ENCODE data around the gene HSD17B12.
A peak's percentile ranks its signal among the peaks of the same experiment; 100 is the strongest.

Gene HSD17B12

DNA sequence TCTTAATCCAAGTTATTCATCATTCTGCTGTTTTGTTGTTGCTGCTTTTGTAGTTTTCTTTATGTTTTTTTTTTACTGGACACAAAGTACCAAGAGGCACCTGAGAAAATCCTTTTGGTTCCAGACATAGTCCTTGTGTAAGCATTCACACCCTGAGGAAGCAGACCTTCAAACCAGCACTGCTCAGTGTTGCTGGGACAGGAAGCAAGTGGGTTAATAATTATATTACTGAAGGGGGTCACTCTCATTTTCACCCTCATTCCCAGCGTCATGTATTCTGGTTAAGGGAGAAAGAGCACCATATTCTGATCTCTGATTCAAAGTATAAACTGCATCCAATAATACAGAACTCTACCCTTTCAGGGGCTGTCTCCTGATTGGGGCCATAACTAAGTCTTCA lies 194.2 kb downstream of the HSD17B12 start:
- DNase-seq, result no peak

DNA sequence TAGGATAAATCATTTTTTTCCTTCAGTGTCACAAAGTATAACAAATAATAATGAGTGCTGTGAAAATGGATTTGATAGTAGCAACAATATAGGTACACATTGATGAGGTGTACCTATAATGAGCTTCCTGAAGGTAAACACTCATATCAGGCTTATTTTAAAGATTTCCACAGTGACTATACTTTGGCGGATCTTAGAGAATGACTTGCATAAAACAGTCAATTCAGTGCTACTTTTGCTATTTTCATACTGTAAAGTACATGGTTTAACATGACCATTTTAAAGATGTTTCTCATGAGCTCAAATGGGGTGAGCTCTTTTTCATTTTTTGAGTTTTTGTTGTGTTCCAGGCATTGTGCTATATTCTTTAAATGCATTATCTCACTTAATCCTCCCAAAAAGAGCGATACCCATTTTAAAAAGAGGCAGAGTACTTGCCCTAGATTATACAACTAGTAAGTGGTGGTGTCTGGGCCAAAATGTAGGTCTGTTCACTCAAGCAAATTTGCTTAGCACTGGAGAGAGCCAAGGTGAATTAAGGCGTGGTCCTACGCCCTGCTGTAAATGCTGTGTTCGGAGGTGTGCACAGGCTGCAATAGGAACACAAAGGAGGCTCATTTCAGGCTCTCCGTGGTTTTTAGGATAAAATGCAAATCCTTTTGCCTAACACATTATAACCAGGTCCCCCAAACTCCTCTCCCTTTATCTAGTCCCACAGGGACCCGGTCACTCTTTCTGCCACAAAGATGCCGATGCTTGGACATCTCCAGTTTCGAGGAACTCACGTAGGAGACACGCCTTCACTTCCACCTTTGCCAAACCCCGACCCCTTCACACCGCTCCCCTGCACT lies 199.5 kb downstream of the HSD17B12 start:
- no peak for DNase-seq

DNA sequence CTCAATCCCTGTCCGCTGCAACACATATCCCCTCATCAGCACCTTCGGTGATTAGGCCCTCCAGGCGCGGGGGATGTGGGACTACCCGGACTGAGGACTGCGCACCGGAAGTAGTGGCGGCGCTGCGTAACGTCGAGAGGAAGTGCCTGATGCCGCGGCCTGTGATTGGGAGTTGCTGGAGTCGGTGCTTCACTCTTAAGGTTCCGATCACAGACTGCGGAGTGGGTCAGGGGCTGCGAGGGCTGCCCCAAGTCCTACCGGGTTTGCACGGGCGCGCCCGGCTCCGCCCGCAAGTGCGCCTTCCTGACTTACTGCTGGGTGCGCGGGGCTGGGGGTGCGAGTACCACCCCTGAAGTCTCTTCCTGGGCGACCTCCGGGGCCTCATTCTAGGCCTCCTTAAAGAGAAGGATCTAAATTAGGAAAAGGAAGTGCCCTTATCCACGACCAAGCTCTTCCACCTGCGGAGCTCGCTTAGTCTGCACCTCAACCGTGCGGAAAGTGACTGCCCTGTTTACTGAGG lies 200.2 kb downstream of the HSD17B12 start, which contains the start of gene ALKBH3:
ALKBH3 (plus strand) TSS at position 192 of the 520 bp plus-strand sequence. CDS start 1,822 bp downstream, outside the sequence.
- DNase-seq, result peak; percentile 50 to 95 (median 89)

DNA sequence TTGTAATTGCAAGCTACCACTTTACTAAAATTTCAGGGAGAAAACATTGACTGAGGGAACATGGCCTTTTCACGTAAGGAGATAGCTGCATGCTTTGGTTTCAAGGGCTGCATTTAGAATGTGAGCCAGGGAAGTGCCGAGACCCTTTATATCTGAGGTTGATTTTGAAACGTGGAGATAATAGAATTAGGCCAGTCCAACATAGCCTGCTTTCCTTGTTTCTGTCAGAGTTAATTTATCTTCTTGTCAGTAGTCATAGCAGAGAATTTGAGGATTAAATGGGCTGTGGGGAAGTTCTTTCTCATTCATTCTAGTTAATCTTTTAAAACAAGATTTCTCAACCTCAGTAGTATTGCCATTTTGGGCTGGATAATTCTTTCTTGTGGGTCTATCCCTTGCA lies 212.3 kb downstream of the HSD17B12 start:
- no peak for DNase-seq

- no peak for DNase-seq
Observed at GRCh38 chr11:43894546-43894945, 214.0 kb downstream of the HSD17B12 start.

- DNase-seq, result no peak
Observed at GRCh38 chr11:43895601-43896000, 215.1 kb downstream of the HSD17B12 start.

- DNase-seq, result no peak
Observed at GRCh38 chr11:43898574-43898973, 218.0 kb downstream of the HSD17B12 start.

GRCh38 chr11:43899094-43899493 lies 218.6 kb downstream of the HSD17B12 start:
- no peak for DNase-seq

- no peak for DNase-seq
Observed at GRCh38 chr11:43901551-43901950, 221.0 kb downstream of the HSD17B12 start.

DNA sequence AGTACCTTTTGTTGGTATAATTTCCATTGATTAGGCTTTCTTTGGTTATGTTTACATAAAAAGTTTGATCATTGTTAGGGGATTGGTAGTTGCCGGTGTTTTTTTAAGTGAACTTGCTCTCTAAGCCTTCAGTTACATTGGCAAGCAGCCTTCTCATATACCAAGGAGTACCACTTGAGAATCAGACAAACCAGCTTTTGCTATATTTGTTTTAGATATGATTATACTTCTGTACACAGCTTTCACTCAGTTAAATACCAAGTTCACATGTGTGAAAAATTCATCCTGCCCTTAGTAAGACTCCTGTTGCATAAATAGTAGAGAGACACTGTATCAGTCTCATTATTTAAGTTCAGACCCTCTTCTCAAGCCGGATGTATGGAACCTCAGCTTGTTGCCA lies 222.5 kb downstream of the HSD17B12 start:
- no peak for DNase-seq

- DNase-seq, result no peak
Observed at GRCh38 chr11:43903969-43904368, 223.4 kb downstream of the HSD17B12 start.

GRCh38 chr11:43904742-43905535 lies 224.4 kb downstream of the HSD17B12 start:
- DNase-seq, result no peak

DNA sequence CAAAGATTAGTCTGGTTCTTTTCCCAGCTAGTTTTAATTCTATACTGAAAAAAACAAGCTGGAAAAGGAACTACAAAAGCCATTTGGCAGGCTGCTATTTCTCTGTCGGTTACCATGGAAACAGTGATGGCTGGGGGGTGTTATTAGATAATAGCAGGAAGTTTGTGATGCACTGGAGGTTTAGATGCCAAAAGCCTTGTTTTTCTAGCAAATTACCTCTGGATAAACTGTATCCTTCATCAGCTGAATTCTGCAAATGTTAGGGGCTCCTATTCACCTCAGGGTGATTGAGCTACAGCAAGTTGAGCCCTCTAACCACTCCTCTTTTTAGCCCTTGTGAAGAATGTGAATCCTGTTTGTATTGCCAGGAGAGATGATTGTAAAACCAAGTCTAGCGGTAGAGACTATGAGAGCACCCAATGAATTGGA lies 225.3 kb downstream of the HSD17B12 start:
- peak in 1 of 3 experiments; percentile 52 for DNase-seq

Measured in NCI-H1417 (cell line).